ENCODE data around the gene CDA. TPM values are rescaled to one million over a fixed set of nuclear protein-coding genes. Genes with fewer than 3 reads are reported as not detected.

CDA gene
- total and polyA plus RNA-seq, 8 donors, result 0.36 to 12.2 (median 0.62) TPM

DNA sequence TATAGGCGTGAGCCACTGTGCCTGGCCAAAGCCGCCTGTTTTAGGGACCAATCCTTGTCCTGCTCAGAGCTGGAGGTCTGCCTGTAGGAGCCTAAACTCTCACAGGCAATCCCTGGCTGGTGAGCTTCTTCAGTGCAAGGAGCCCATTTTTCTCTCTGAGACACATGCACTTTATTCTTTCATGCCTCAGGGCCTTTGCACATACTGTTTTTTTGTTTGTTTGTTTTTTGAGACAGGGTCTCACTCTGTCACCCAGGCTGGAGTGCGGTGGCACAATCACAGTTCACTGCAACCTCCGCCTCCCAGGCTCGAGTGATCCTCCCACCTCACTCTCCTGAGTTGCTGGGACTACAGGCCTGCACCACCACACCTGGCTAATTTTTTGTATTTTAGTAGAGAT, 22.8 kb downstream of the CDA start:
- intact Hi-C loops (cut with DNase I), result no loop called here
- TF ChIP-seq CTCF (IDR thresholded peaks at IDR 0.05), result no peak

DNA sequence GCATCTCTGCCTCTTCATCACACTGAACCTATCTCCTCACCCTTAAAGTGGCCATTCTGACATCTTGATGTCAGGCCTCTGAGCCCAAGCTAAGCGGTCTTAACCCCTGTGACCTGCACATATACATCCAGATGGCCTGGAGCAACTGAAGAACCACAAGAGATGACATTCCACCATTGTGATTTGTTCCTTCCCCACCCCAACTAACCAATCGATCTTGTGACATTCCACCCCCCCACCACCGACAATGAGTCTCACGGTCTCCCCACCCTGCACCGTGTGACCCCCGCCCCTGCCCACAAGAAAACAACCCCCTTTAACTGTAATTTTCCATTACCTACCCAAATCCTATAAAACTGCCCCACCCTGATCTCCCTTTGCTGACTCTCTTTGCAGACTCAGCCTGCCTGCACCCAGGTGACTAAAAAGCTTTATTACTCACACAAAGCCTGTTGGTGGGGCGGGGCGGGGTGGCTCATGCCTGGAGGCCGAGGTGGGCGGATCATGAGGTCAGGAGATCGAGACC, 23.4 kb downstream of the CDA start:
- ATAC-seq (no peak), DNase-seq (no peak)
- no peak overlapping the region for H3K4me3 ChIP-seq
- TF ChIP-seq CTCF (IDR thresholded peaks at IDR 0.05), result no peak
- H3K36me3 ChIP-seq, result peaks cover 0 to 8% of the 10 kb centered on the region in 2 donors
- H3K27ac ChIP-seq, result no peak overlapping the region
- H3K4me1 ChIP-seq, result no peaks in the 10 kb centered on the region
- no peaks in the 10 kb centered on the region for H3K9me3 ChIP-seq
- intact Hi-C loops (cut with DNase I), result no loop called here
- H3K27me3 ChIP-seq, result no peaks in the 10 kb centered on the region

More for the DNA sequence above, 22.8 kb downstream of the CDA start:
- peaks cover 0 to 8% of the 10 kb centered on the region in 2 donors for H3K36me3 ChIP-seq
- no peaks in the 10 kb centered on the region for H3K4me1 ChIP-seq
- no peaks in the 10 kb centered on the region for H3K9me3 ChIP-seq
- no peaks in the 10 kb centered on the region for H3K27me3 ChIP-seq
- no peak overlapping the region for H3K27ac ChIP-seq
- no peak overlapping the region for H3K4me3 ChIP-seq
- DNase-seq (no peak), ATAC-seq (no peak)

GRCh38 chr1:20614131-20614579, 25.3 kb downstream of the CDA start:
- Histone ChIP-seq H3K9me3 (no peaks in the 10 kb centered on the region), H3K27ac (no peak overlapping the region), H3K36me3 (peaks cover 0 to 14% of the 10 kb centered on the region in 2 donors), H3K27me3 (no peaks in the 10 kb centered on the region), H3K4me3 (no peak overlapping the region), H3K4me1 (no peaks in the 10 kb centered on the region)
- no peak for ATAC-seq
- DNase-seq, result no peak
- TF ChIP-seq CTCF (IDR thresholded peaks at IDR 0.05), result no peak
- intact Hi-C loops (cut with DNase I), result no loop called here

GRCh38 chr1:20615946-20616846, 27.3 kb downstream of the CDA start:
- Histone ChIP-seq H3K4me3 (no peak overlapping the region), H3K4me1 (no peaks in the 10 kb centered on the region), H3K27ac (no peak overlapping the region), H3K9me3 (no peaks in the 10 kb centered on the region), H3K36me3 (peaks cover 0 to 14% of the 10 kb centered on the region in 2 donors), H3K27me3 (no peaks in the 10 kb centered on the region)
- TF ChIP-seq CTCF (IDR thresholded peaks at IDR 0.05), result no peak
- no peak for ATAC-seq
- DNase-seq, result no peak
- intact Hi-C loops (cut with DNase I), result no loop called here

- intact Hi-C loops (cut with DNase I), result no loop called here
- ATAC-seq (no peak), DNase-seq (no peak)
- Histone ChIP-seq H3K4me1 (no peaks in the 10 kb centered on the region), H3K36me3 (peaks cover 0 to 14% of the 10 kb centered on the region in 2 donors), H3K27me3 (no peaks in the 10 kb centered on the region), H3K27ac (no peak overlapping the region), H3K9me3 (no peaks in the 10 kb centered on the region), H3K4me3 (no peak overlapping the region)
- no peak for TF ChIP-seq CTCF (IDR thresholded peaks at IDR 0.05)
These were observed 28.1 kb downstream of the CDA start for GRCh38 chr1:20616847-20617487.
